HEK293 (cell line): ENCODE results near the gene ZFP92.

Source experiments
- CTCF ChIA-PET: fragments of 350-600 bp; formaldehyde crosslinking; extraction: SDS; loops from one replicate; lab custom pipeline; 2021; ENCODE audit warnings: antibody characterized with exemption; lab: Yijun Ruan, JAX
- POLR2A ChIA-PET: fragments of 300-600 bp; formaldehyde crosslinking; extraction: SDS; loops from one replicate; lab custom pipeline; 2020; ENCODE audit warnings: antibody characterized with exemption, inconsistent platforms; lab: Yijun Ruan, JAX
- H3K27ac ChIP-seq: fragments of 200-500 bp; sonication (Bioruptor generic); 2 replicates; pipeline ENCODE4 v1.5.1; 2014; ENCODE audit warnings: low read depth, low read length, control low read depth, inconsistent platforms; ENCODE audit errors: extremely low read depth
- H3K36me3 ChIP-seq, 2 experiments: fragments of 200-500 bp in 1 of 2; sonication (Bioruptor generic) in 1 of 2; 1 replicate in 1 of 2; 2 replicates in 1 of 2; pipeline ENCODE4 v1.5.1; 2014 to 2017; ENCODE audit warnings: inconsistent platforms in 2 of 2, low read length in 2 of 2; ENCODE audit not compliant: control insufficient read depth in 2 of 2, insufficient read depth in 1 of 2
- H3K4me1 ChIP-seq: fragments of 200-500 bp; sonication (Bioruptor generic); 2 replicates; pipeline ENCODE4 v1.5.1; 2014; ENCODE audit warnings: mild to moderate bottlenecking, low read length, inconsistent platforms; ENCODE audit not compliant: control insufficient read depth, insufficient read depth
- H3K4me3 ChIP-seq: 2 replicates; pipeline ENCODE4 v1.5.1; 2011; ENCODE audit warnings: low read depth, mild to moderate bottlenecking, control low read depth, low read length, moderate library complexity
- H3K9me3 ChIP-seq: fragments of 200-500 bp; sonication (Bioruptor generic); 2 replicates; pipeline ENCODE4 v1.5.1; 2014; ENCODE audit warnings: low read depth, low read length, inconsistent platforms; ENCODE audit not compliant: control insufficient read depth, insufficient read depth
- GFI1B ChIP-seq: fragments of 450-650 bp; formaldehyde crosslinking; IDR thresholded peaks from 2 replicates; pipeline ENCODE4 v1.5.1; 2016; ENCODE audit warnings: missing biosample characterization, missing genetic modification characterization
- OVOL3 ChIP-seq: fragments of 450-650 bp; formaldehyde crosslinking; IDR thresholded peaks from 2 replicates; pipeline ENCODE4 v1.5.1; 2016; ENCODE audit warnings: missing biosample characterization, missing genetic modification characterization
- SCRT1 ChIP-seq: fragments of 450-650 bp; formaldehyde crosslinking; IDR thresholded peaks from 2 replicates; pipeline ENCODE4 v1.5.1; 2016; ENCODE audit warnings: missing biosample characterization, missing genetic modification characterization, borderline replicate concordance
- SP2 ChIP-seq: fragments of 450-650 bp; formaldehyde crosslinking; IDR thresholded peaks from 2 replicates; pipeline ENCODE4 v1.5.1; 2016; ENCODE audit warnings: missing biosample characterization, missing genetic modification characterization
- TCF7L2 ChIP-seq: IDR thresholded peaks from 2 replicates; pipeline ENCODE4 v1.6.1; 2011; ENCODE audit warnings: low read depth, mild to moderate bottlenecking, inconsistent platforms, low read length, moderate library complexity, borderline replicate concordance
- TRIM28 ChIP-seq: IDR thresholded peaks from 2 replicates; pipeline ENCODE4 v1.6.1; 2011; ENCODE audit warnings: low read length, control low read depth, borderline replicate concordance
- ZBTB17 ChIP-seq: fragments of 450-650 bp; formaldehyde crosslinking; IDR thresholded peaks from 2 replicates; pipeline ENCODE4 v1.5.1; 2016; ENCODE audit warnings: missing biosample characterization, missing genetic modification characterization
- ZFP37 ChIP-seq: fragments of 450-650 bp; formaldehyde crosslinking; IDR thresholded peaks from 2 replicates; pipeline ENCODE4 v1.5.1; 2016; ENCODE audit warnings: missing biosample characterization, missing genetic modification characterization
- ZNF132 ChIP-seq: fragments of 450-650 bp; formaldehyde crosslinking; IDR thresholded peaks from 2 replicates; pipeline ENCODE4 v1.5.1; 2017; ENCODE audit warnings: missing biosample characterization, missing genetic modification characterization, borderline replicate concordance
- ZNF133 ChIP-seq: fragments of 450-650 bp; formaldehyde crosslinking; IDR thresholded peaks from 2 replicates; pipeline ENCODE4 v1.5.1; 2016; ENCODE audit warnings: missing biosample characterization, missing genetic modification characterization
- ZNF2 ChIP-seq: fragments of 450-650 bp; formaldehyde crosslinking; IDR thresholded peaks from 2 replicates; pipeline ENCODE4 v1.5.1; 2016; ENCODE audit warnings: missing biosample characterization, missing genetic modification characterization
- ZNF23 ChIP-seq: fragments of 450-650 bp; formaldehyde crosslinking; IDR thresholded peaks from 2 replicates; pipeline ENCODE4 v1.5.1; 2016; ENCODE audit warnings: missing biosample characterization, missing genetic modification characterization, borderline replicate concordance
- ZNF274 ChIP-seq, 2 experiments: fragments of 200-500 bp in 1 of 2; fragments of 450-650 bp in 1 of 2; sonication (Bioruptor generic) in 1 of 2; formaldehyde crosslinking in 1 of 2; IDR thresholded peaks; 2 replicates each; pipeline versions ENCODE4 v1.5.1 to v1.6.1; 2014 to 2016; ENCODE audit warnings: borderline replicate concordance in 1 of 2, inconsistent platforms in 1 of 2, low read length in 1 of 2, missing biosample characterization in 1 of 2, missing genetic modification characterization in 1 of 2
- ZNF366 ChIP-seq: fragments of 450-650 bp; formaldehyde crosslinking; conservative IDR thresholded peaks from 2 replicates; pipeline ENCODE4 v1.5.1; 2016; ENCODE audit warnings: missing biosample characterization, missing genetic modification characterization
- ZNF501 ChIP-seq: fragments of 450-650 bp; formaldehyde crosslinking; IDR thresholded peaks from 2 replicates; pipeline ENCODE4 v1.5.1; 2016; ENCODE audit warnings: missing biosample characterization, missing genetic modification characterization
- ZNF658 ChIP-seq: fragments of 450-650 bp; formaldehyde crosslinking; IDR thresholded peaks from 2 replicates; pipeline ENCODE4; 2016; ENCODE audit warnings: missing biosample characterization, missing genetic modification characterization
- ZNF664 ChIP-seq: fragments of 450-650 bp; formaldehyde crosslinking; IDR thresholded peaks from 2 replicates; pipeline ENCODE4 v1.5.1; 2016; ENCODE audit warnings: missing biosample characterization, missing genetic modification characterization
- ZNF707 ChIP-seq: fragments of 450-650 bp; formaldehyde crosslinking; IDR thresholded peaks from 2 replicates; pipeline ENCODE4 v1.5.1; 2016; ENCODE audit warnings: missing biosample characterization, missing genetic modification characterization
- ZNF785 ChIP-seq: fragments of 450-650 bp; formaldehyde crosslinking; IDR thresholded peaks from 2 replicates; pipeline ENCODE4 v1.5.1; 2016; ENCODE audit warnings: missing biosample characterization, missing genetic modification characterization
- ZNF791 ChIP-seq: fragments of 450-650 bp; formaldehyde crosslinking; IDR thresholded peaks from 2 replicates; pipeline ENCODE4 v1.5.1; 2016; ENCODE audit warnings: missing biosample characterization, missing genetic modification characterization
- ZNF830 ChIP-seq: fragments of 450-650 bp; IDR thresholded peaks from 2 replicates; pipeline ENCODE4 v1.5.0; 2018; ENCODE audit warnings: missing biosample characterization, missing genetic modification characterization, low read depth, mild to moderate bottlenecking, moderate library complexity
- ZXDB ChIP-seq: fragments of 450-650 bp; formaldehyde crosslinking; IDR thresholded peaks from 2 replicates; pipeline ENCODE4 v1.5.1; 2016; ENCODE audit warnings: missing biosample characterization, missing genetic modification characterization
- TF ChIP-seq, protein P1 (sequence below): fragments of 450-650 bp; formaldehyde crosslinking; IDR thresholded peaks from 2 replicates; pipeline ENCODE4 v1.5.1; 2016; ENCODE audit warnings: missing biosample characterization, missing genetic modification characterization
- TF ChIP-seq, protein P2 (sequence below): fragments of 450-650 bp; formaldehyde crosslinking; IDR thresholded peaks from 2 replicates; pipeline ENCODE4 v1.5.1; 2017; ENCODE audit warnings: missing biosample characterization, missing genetic modification characterization
- TF ChIP-seq, protein P3 (sequence below): IDR thresholded peaks from 2 replicates; pipeline ENCODE4 v1.6.1; 2011; ENCODE audit warnings: mild to moderate bottlenecking, low read depth, low read length, borderline replicate concordance
- TF ChIP-seq, protein P4 (sequence below): fragments of 450-650 bp; formaldehyde crosslinking; IDR thresholded peaks from 2 replicates; pipeline ENCODE4 v1.5.1; 2016; ENCODE audit warnings: missing biosample characterization, missing genetic modification characterization
- TF ChIP-seq, protein P5 (sequence below): sonication (generic); formaldehyde crosslinking; IDR thresholded peaks from 2 replicates; pipeline ENCODE4 v1.8.1; 2022; ENCODE audit warnings: mild to moderate bottlenecking, moderate library complexity, missing genetic modification reagents

The ZFP92 gene

DNA sequence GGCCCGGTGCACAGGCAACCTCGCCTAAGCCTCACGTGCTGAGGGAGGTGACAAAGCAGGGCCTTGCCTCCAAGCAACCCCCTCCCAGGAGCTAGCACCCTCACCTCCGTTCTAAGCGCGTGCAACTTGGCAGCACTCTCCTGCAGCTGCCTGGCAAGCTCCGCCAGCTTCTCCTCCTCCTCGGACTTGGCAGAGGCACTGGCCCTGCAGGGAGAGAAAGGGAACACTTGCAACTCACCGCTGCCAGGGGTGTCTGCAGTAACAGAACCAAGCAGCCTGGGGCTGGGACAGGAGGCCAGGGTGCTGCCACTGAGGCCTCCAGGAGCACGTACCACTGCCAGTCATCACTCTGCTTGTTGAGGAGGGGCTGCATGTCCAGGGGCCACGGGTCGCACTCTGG is 44.9 kb downstream of the ZFP92 start:
- peaks cover 5 to 42% of the 10 kb centered on the region in 2 experiments; a peak in 2 of 3 replicates for H3K36me3 ChIP-seq
- H3K4me1 ChIP-seq: no peaks in the 10 kb centered on the region
- no peak overlapping the region for H3K4me3 ChIP-seq
- H3K27ac ChIP-seq: no peak overlapping the region
- POLR2A ChIA-PET: interaction anchor here (0.6 kb wide), 1 partner anchor 18 kb away, joined by 6 read pairs; no protein-coding TSS in a partner anchor
- no peaks in the 10 kb centered on the region for H3K9me3 ChIP-seq
- CTCF ChIA-PET: no interaction called here
- TF ChIP-seq GFI1B (no peak), ZFP37 (tag by site-specific recombination) (no peak), ZNF133 (no peak), ZBTB17 (tag by site-specific recombination) (no peak), ZNF23 (tag by site-specific recombination) (no peak), ZNF132 (tag by site-specific recombination) (no peak), ZNF791 (tag by site-specific recombination) (no peak), ZNF2 (tag by site-specific recombination) (no peak), ZNF501 (tag by site-specific recombination) (no peak)
- TF ChIP-seq, protein P1, sequence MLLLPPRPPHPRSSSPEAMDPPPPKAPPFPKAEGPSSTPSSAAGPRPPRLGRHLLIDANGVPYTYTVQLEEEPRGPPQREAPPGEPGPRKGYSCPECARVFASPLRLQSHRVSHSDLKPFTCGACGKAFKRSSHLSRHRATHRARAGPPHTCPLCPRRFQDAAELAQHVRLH (tag by site-specific recombination): no peak
- TF ChIP-seq, protein P2, sequence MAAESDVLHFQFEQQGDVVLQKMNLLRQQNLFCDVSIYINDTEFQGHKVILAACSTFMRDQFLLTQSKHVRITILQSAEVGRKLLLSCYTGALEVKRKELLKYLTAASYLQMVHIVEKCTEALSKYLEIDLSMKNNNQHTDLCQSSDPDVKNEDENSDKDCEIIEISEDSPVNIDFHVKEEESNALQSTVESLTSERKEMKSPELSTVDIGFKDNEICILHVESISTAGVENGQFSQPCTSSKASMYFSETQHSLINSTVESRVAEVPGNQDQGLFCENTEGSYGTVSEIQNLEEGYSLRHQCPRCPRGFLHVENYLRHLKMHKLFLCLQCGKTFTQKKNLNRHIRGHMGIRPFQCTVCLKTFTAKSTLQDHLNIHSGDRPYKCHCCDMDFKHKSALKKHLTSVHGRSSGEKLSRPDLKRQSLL (tag by site-specific recombination): no peak

DNA sequence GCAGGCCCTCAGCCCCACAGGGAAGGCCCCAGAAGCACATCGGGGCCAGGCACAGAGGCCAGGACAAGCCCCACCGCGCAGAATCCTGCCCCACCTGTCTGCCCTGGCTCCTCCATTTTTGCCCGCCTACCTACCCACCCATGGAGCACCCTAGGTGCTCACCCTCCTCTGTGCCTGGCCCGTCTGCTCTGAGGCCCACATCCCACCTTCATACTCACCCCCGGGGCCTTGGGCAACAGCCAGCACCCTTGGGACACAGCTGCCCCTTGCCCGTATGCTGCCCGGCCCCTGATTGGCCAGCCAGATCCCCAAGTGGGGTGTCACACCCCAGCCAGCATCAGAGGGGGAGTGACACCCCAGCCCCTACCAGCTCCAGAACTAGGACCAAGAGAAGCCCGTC is 45.4 kb downstream of the ZFP92 start:
- peaks cover 5 to 45% of the 10 kb centered on the region in 2 experiments; a peak in 2 of 3 replicates for H3K36me3 ChIP-seq
- TF ChIP-seq OVOL3 (tag by site-specific recombination) (no peak), ZNF707 (tag by site-specific recombination) (no peak), ZNF274 (IDR thresholded peaks at IDR 0.05; ENCODE audit: low read length) (no peak), ZNF274 (tag by site-specific recombination; IDR thresholded peaks at IDR 0.05; ENCODE audit: borderline replicate concordance) (no peak), SP2 (tag by site-specific recombination) (no peak), ZNF664 (tag by site-specific recombination) (no peak), TRIM28 (no peak), ZNF2 (tag by site-specific recombination) (no peak), ZNF785 (tag by site-specific recombination) (no peak), ZNF366 (tag by site-specific recombination) (no peak), SCRT1 (tag by site-specific recombination) (no peak), ZXDB (no peak), ZNF830 (tag by site-specific recombination) (no peak), ZNF658 (tag by site-specific recombination) (no peak), TCF7L2 (no peak)
- TF ChIP-seq, protein P3, sequence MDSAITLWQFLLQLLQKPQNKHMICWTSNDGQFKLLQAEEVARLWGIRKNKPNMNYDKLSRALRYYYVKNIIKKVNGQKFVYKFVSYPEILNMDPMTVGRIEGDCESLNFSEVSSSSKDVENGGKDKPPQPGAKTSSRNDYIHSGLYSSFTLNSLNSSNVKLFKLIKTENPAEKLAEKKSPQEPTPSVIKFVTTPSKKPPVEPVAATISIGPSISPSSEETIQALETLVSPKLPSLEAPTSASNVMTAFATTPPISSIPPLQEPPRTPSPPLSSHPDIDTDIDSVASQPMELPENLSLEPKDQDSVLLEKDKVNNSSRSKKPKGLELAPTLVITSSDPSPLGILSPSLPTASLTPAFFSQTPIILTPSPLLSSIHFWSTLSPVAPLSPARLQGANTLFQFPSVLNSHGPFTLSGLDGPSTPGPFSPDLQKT: no peak
- TF ChIP-seq, protein P4, sequence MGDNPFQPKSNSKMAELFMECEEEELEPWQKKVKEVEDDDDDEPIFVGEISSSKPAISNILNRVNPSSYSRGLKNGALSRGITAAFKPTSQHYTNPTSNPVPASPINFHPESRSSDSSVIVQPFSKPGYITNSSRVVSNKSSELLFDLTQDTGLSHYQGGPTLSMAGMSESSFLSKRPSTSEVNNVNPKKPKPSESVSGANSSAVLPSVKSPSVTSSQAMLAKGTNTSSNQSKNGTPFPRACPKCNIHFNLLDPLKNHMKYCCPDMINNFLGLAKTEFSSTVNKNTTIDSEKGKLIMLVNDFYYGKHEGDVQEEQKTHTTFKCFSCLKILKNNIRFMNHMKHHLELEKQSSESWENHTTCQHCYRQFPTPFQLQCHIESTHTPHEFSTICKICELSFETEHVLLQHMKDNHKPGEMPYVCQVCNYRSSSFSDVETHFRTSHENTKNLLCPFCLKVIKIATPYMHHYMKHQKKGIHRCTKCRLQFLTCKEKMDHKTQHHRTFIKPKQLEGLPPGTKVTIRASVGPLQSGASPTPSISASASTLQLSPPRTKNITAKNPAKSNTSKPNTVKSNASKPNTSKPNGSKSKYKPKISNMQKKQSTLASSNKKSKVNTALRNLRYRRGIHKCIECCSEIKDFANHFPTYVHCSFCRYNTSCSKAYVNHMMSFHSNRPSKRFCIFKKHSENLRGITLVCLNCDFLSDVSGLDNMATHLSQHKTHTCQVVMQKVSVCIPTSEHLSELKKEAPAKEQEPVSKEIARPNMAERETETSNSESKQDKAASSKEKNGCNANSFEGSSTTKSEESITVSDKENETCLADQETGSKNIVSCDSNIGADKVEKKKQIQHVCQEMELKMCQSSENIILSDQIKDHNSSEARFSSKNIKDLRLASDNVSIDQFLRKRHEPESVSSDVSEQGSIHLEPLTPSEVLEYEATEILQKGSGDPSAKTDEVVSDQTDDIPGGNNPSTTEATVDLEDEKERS (tag by site-specific recombination): no peak
- TF ChIP-seq, protein P5, sequence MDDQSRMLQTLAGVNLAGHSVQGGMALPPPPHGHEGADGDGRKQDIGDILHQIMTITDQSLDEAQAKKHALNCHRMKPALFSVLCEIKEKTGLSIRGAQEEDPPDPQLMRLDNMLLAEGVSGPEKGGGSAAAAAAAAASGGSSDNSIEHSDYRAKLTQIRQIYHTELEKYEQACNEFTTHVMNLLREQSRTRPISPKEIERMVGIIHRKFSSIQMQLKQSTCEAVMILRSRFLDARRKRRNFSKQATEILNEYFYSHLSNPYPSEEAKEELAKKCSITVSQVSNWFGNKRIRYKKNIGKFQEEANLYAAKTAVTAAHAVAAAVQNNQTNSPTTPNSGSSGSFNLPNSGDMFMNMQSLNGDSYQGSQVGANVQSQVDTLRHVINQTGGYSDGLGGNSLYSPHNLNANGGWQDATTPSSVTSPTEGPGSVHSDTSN (CRISPR knock-in tag): no peak
- TF ChIP-seq, all 188 proteins: peak for 0
- Histone ChIP-seq H3K9me3 (no peaks in the 10 kb centered on the region), H3K27ac (no peak overlapping the region), H3K4me3 (no peak overlapping the region), H3K4me1 (no peaks in the 10 kb centered on the region)
- ChIA-PET POLR2A (no interaction called here), CTCF (interaction anchor here (0.6 kb wide), 1 partner anchor 151 kb away, joined by 3 read pairs; no protein-coding TSS in a partner anchor)
